Endothelial cell (in vitro differentiated cells): Measurements from ENCODE around the gene ROBO2. TPM values are rescaled to one million over a fixed set of nuclear protein-coding genes. Genes with fewer than 3 reads are reported as not detected.

Experiments used
- DNase-seq: peaks from one replicate; pipeline ENCODE4 v3.0.0; 2021; ENCODE audit warnings: low spot score
- H3K27ac Mint-ChIP-seq: one replicate; pipeline ENCODE4 v1.8.0; 2021; ENCODE audit warnings: mixed read lengths, inconsistent platforms; ENCODE audit not compliant: unreplicated experiment
- H3K27me3 Mint-ChIP-seq: one replicate; pipeline ENCODE4 v1.8.0; 2021; ENCODE audit warnings: mild to moderate bottlenecking, moderate library complexity, mixed read lengths, inconsistent platforms; ENCODE audit not compliant: unreplicated experiment
- H3K36me3 Mint-ChIP-seq: one replicate; pipeline ENCODE4 v1.8.0; 2021; ENCODE audit warnings: mild to moderate bottlenecking, low read depth, mixed read lengths, inconsistent platforms; ENCODE audit not compliant: unreplicated experiment
- H3K4me1 Mint-ChIP-seq: one replicate; pipeline ENCODE4 v1.8.0; 2021; ENCODE audit warnings: mild to moderate bottlenecking, mixed read lengths, inconsistent platforms; ENCODE audit not compliant: unreplicated experiment
- H3K4me3 Mint-ChIP-seq: one replicate; pipeline ENCODE4 v1.8.0; 2021; ENCODE audit warnings: mild to moderate bottlenecking, mixed read lengths, inconsistent platforms; ENCODE audit not compliant: unreplicated experiment
- H3K9me3 Mint-ChIP-seq: one replicate; pipeline ENCODE4 v1.8.0; 2021; ENCODE audit warnings: mixed read lengths, inconsistent platforms; ENCODE audit not compliant: unreplicated experiment
- CTCF ChIP-seq: fragments of 200-600 bp; sonication (generic); IDR thresholded peaks from one replicate; pipeline ENCODE4 v1.5.0; 2021; ENCODE audit warnings: antibody characterized with exemption; ENCODE audit not compliant: unreplicated experiment
- total RNA-seq: library from RNA; stranded (reverse); fragmentation: NEBNext Ultra II Directional; extraction: Animal tissue kit (Norgen Biotek cat#: 25700); gene quantifications from one replicate; pipeline ENCODE4 v1.2.1, GENCODE V29; 2021; ENCODE audit not compliant: unreplicated experiment

ROBO2 gene
- total RNA-seq, 1 donor from 2014 or later: 2.5 TPM

GRCh38 chr3:77038468-77038929 lies 1.4 kb upstream of the ROBO2 start:
- no peak overlapping the region for H3K27ac Mint-ChIP-seq
- H3K4me3 Mint-ChIP-seq: peak overlapping the region; percentile 96

DNA sequence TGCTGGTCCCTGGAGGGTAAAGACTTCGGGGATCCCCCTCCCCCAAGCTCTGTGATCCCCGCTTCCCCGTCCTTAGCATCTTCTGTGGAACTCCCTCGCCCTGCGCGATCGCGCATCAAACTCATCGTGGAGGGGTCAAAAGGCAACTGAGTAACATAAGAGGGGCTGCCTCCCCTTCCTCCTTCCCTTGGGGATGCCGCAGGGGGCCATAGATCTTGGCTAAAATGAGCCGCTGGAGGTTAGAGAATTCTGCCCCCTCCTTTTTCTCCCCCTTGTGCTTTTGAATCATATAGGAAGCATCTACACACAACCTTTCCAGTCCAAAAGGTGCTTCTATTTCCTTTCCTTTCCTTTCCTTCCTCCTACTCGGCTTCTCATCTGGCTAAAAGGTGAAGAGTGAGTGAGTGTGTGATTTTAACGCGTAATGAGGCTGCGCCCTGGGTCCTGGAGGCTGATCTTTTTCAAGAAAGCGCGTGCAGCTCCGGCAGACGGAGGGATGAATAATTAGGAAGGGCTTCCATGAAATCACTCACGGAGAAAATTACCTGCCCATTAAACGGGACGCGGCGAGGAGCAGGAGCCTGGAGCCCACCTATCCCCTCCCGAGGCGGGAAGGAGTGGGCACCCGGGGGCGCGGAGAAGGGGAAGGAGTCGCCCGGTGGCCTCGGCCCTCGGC lies 831 bp upstream of the ROBO2 start:
- Mint-ChIP-seq H3K4me3 (peak overlapping the region; percentile 96), H3K27ac (no peak overlapping the region)

More at GRCh38 chr3:77038468-77038929, 1.4 kb upstream of the ROBO2 start:
- DNase-seq: peak; percentile 60
- Mint-ChIP-seq H3K4me1 (peaks cover 8% of the 10 kb centered on the region), H3K27me3 (peaks cover 5% of the 10 kb centered on the region), H3K9me3 (no peaks in the 10 kb centered on the region), H3K36me3 (no peaks in the 10 kb centered on the region)
- TF ChIP-seq CTCF: peak; percentile 52

GRCh38 chr3:77040216-77040615 lies 317 bp downstream of the ROBO2 start:
- peaks cover 5% of the 10 kb centered on the region for H3K27me3 Mint-ChIP-seq
- H3K27ac Mint-ChIP-seq: no peak overlapping the region
- H3K36me3 Mint-ChIP-seq: no peaks in the 10 kb centered on the region

More for the DNA sequence above, 831 bp upstream of the ROBO2 start:
- no peak for DNase-seq
- H3K9me3 Mint-ChIP-seq: no peaks in the 10 kb centered on the region
- H3K36me3 Mint-ChIP-seq: no peaks in the 10 kb centered on the region
- peaks cover 8% of the 10 kb centered on the region for H3K4me1 Mint-ChIP-seq
- no peak for TF ChIP-seq CTCF
- peaks cover 5% of the 10 kb centered on the region for H3K27me3 Mint-ChIP-seq

GRCh38 chr3:77040926-77041722 lies 1.2 kb downstream of the ROBO2 start:
- no peak overlapping the region for H3K4me3 Mint-ChIP-seq
- no peak overlapping the region for H3K27ac Mint-ChIP-seq
- DNase-seq: no peak

More at GRCh38 chr3:77040216-77040615, 317 bp downstream of the ROBO2 start:
- Mint-ChIP-seq H3K4me3 (peak overlapping the region; percentile 88), H3K4me1 (peaks cover 8% of the 10 kb centered on the region), H3K9me3 (no peaks in the 10 kb centered on the region)
- DNase-seq: no peak
- TF ChIP-seq CTCF: no peak

More at GRCh38 chr3:77040926-77041722, 1.2 kb downstream of the ROBO2 start:
- Mint-ChIP-seq H3K4me1 (peaks cover 8% of the 10 kb centered on the region), H3K9me3 (no peaks in the 10 kb centered on the region), H3K36me3 (no peaks in the 10 kb centered on the region), H3K27me3 (peaks cover 5% of the 10 kb centered on the region)
- no peak for TF ChIP-seq CTCF
